ENCODE results near the gene EGFLAM. TPM values are rescaled to one million over a fixed set of nuclear protein-coding genes. Genes with fewer than 3 reads are reported as not detected.

Gene EGFLAM
- total RNA-seq, 1 donor from 2014 or later, result 2.1 TPM

DNA sequence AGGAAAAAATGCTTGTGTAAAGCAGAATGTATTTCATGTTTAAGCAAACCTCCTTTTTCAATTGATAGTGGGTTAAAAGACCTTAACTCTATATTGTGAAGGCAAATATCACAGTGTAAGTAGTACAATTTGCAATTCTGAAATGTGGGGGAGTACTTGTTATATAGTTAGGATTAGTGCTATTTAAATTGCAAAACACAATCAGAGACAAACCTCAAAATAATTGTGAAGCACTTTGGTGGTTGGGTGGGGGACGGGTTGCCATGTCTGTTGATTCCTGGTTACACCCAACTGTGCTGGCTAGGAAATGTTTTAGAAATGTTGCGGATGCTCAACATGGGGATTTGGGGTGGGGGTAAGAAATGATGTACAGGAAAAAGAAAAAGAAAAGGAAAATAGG, 37.4 kb downstream of the EGFLAM start:
- Histone ChIP-seq H3K27ac (no peak overlapping the region), H3K27me3 (peaks cover 14% of the 10 kb centered on the region), H3K4me3 (no peak overlapping the region), H3K36me3 (no peaks in the 10 kb centered on the region), H3K9me3 (no peaks in the 10 kb centered on the region), H3K4me1 (no peaks in the 10 kb centered on the region)
- intact Hi-C loops (cut with DNase I), result no loop called here
- ATAC-seq, result no peak
- DNase-seq, result no peak
- TF ChIP-seq CTCF (IDR thresholded peaks at IDR 0.05), result no peak

DNA sequence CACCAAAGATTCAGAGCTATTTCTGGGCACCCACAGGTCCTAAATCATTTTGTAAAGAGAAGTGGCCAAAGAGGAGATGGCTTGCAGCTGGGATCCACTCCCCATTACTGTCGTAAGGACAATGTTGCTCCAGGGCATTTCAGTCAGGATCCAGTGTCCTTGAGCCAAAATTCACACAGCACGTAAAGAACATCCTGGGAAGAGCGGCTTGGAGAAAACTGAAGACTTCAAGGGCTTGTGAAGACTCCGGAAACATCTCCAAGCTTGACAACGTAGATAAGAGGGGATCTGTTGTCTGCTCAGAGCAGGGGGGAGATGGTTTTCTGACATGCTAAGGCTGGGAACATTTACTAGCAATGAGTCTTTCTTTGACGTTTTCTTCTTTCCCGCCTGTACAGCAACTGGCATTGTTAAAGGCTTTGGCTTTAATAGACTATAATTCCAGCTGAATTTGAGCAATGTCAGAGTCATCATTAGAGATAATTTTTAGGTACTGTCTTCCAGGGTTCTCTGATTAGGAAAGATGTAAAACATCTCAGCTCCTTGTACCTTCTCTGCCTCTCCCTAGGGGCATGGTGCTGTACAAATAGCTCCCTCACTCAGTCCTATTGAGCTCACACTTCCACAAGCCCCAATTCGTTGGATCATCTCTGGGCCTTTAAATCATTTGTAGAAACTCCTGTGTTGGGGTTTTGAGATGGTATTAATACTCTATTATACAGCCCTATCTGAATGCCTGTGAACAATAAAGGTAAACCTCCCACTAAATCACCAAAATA, 39.7 kb downstream of the EGFLAM start:
- no peak for TF ChIP-seq CTCF (IDR thresholded peaks at IDR 0.05)
- ATAC-seq, result peak; percentile 48
- H3K36me3 ChIP-seq, result no peaks in the 10 kb centered on the region
- peaks cover 2% of the 10 kb centered on the region for H3K9me3 ChIP-seq
- peaks cover 3% of the 10 kb centered on the region for H3K27me3 ChIP-seq
- H3K4me3 ChIP-seq, result no peak overlapping the region
- no peaks in the 10 kb centered on the region for H3K4me1 ChIP-seq
- no peak overlapping the region for H3K27ac ChIP-seq
- intact Hi-C loops (cut with DNase I), result no loop called here
- no peak for DNase-seq

DNA sequence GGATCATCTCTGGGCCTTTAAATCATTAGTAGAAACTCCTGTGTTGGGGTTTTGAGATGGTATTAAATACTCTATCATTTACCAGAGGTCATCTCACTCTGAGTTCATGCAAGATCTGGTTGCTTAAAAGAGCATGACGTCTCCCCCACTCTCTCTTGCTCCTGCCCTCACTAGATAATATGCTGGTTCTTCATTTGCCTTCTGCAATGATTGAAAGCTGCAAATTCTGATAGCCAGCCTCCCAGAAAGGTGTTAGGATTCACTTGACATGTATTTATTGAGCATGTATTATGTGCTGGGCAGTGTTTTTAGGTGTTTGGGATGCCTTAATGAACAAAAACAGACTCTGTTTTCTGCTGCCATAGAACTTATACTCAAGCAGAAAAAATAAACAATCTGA, 41.2 kb downstream of the EGFLAM start:
- no peak for TF ChIP-seq CTCF (IDR thresholded peaks at IDR 0.05)
- intact Hi-C loops (cut with DNase I), result no loop called here
- H3K36me3 ChIP-seq, result no peaks in the 10 kb centered on the region
- no peaks in the 10 kb centered on the region for H3K4me1 ChIP-seq
- H3K27me3 ChIP-seq, result no peaks in the 10 kb centered on the region
- H3K4me3 ChIP-seq, result no peak overlapping the region
- ATAC-seq, result no peak
- DNase-seq, result no peak
- no peak overlapping the region for H3K27ac ChIP-seq
- peaks cover 6% of the 10 kb centered on the region for H3K9me3 ChIP-seq

- Histone ChIP-seq H3K36me3 (no peaks in the 10 kb centered on the region), H3K27me3 (no peaks in the 10 kb centered on the region), H3K9me3 (peaks cover 6% of the 10 kb centered on the region), H3K27ac (no peak overlapping the region), H3K4me3 (no peak overlapping the region), H3K4me1 (no peaks in the 10 kb centered on the region)
- ATAC-seq, result no peak
- TF ChIP-seq CTCF (IDR thresholded peaks at IDR 0.05), result no peak
- intact Hi-C loops (cut with DNase I), result no loop called here
- DNase-seq, result no peak
These were observed 46.8 kb downstream of the EGFLAM start for GRCh38 chr5:38305148-38305547.

DNA sequence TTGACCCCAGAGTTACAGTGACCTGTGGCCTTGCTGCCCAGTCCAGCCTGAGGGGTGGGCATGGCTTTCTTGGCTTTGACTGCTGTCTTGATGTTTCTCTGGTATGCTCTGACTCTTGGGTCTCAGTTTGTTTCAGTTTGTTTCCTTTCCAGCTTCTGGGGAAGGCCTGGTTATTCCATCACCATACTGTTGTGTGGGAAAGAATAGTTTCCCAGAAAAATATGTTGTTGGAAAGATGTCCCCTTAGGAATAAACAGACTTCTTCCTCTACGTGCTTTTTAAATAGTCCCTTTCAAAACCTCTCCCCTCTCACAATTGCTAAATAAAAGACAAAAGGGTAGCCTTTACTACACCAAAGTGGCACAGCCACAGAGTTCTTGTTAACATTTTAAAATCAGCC, 49.5 kb downstream of the EGFLAM start:
- no peak for ATAC-seq
- H3K27ac ChIP-seq, result no peak overlapping the region
- no peak for TF ChIP-seq CTCF (IDR thresholded peaks at IDR 0.05)

More for the DNA sequence above, 49.5 kb downstream of the EGFLAM start:
- intact Hi-C loops (cut with DNase I), result no loop called here
- Histone ChIP-seq H3K4me1 (no peaks in the 10 kb centered on the region), H3K36me3 (no peaks in the 10 kb centered on the region), H3K27me3 (no peaks in the 10 kb centered on the region), H3K9me3 (peaks cover 6% of the 10 kb centered on the region), H3K4me3 (no peak overlapping the region)
- DNase-seq, result no peak
